ENCODE results near the gene IMP4. TPM values are rescaled to one million over a fixed set of nuclear protein-coding genes. Genes with fewer than 3 reads are reported as not detected.
A peak's percentile ranks its signal among the peaks of the same experiment; 100 is the strongest.

Gene IMP4
- polyA plus RNA-seq, 6 donors from 2014 or later = 62.0 to 112 (median 85.3) TPM

- H3K27ac Mint-ChIP-seq = no peak overlapping the region
- peaks cover 70 to 89% (median 73%) of the 10 kb centered on the region in 3 donors for H3K4me1 Mint-ChIP-seq
- H3K9me3 Mint-ChIP-seq = no peaks in the 10 kb centered on the region
- no peak for DNase-seq
- H3K36me3 Mint-ChIP-seq = peaks cover 19 to 28% of the 10 kb centered on the region in 2 donors
- no peak for ATAC-seq (ENCODE audit: low read depth in 2 of 2)
- H3K27me3 Mint-ChIP-seq = no peaks in the 10 kb centered on the region
- peak overlapping the region in 1 of 8 donors; percentile 68 for H3K4me3 Mint-ChIP-seq
Observed at GRCh38 chr2:130378206-130378897, 35.7 kb downstream of the IMP4 start.

DNA sequence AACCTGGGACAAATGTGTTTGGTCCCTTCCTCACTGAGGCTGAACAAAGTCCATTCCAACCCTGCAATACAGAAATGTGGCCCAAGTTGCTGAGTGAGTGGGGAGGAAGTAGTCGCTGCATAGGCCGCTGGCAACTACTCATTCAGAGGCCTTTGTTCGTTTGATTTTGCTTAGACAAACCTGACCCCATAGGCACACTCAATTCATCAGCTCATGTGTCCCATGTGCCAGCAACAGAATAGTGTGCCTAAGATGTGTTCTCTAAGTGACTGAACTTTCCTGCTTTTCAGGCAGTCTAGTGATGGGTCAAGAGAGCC is 36.2 kb downstream of the IMP4 start:
- Mint-ChIP-seq H3K36me3 (peaks cover 19 to 28% of the 10 kb centered on the region in 2 donors), H3K27me3 (no peaks in the 10 kb centered on the region), H3K27ac (peak overlapping the region in 2 of 6 donors; percentile 29 to 33), H3K9me3 (no peaks in the 10 kb centered on the region), H3K4me1 (peaks cover 65 to 84% (median 68%) of the 10 kb centered on the region in 3 donors), H3K4me3 (no peak overlapping the region)
- DNase-seq = no peak
- ATAC-seq (ENCODE audit: low read depth in 2 of 2) = no peak

- H3K4me1 Mint-ChIP-seq = peaks cover 55 to 74% (median 57%) of the 10 kb centered on the region in 3 donors
- H3K27ac Mint-ChIP-seq = peak overlapping the region in 1 of 6 donors; percentile 56
- peaks cover 15 to 20% of the 10 kb centered on the region in 2 donors for H3K36me3 Mint-ChIP-seq
- no peak for ATAC-seq (ENCODE audit: low read depth in 2 of 2)
- no peaks in the 10 kb centered on the region for H3K9me3 Mint-ChIP-seq
- H3K27me3 Mint-ChIP-seq = no peaks in the 10 kb centered on the region
- H3K4me3 Mint-ChIP-seq = peak overlapping the region in 2 of 8 donors; percentile 1 to 61
- DNase-seq = no peak
Observed at GRCh38 chr2:130380096-130380934, 37.6 kb downstream of the IMP4 start.

GRCh38 chr2:130381145-130381544 is 38.4 kb downstream of the IMP4 start:
- Mint-ChIP-seq H3K27ac (peak overlapping the region in 3 of 6 donors; percentile 47 to 78 (median 48)), H3K9me3 (no peaks in the 10 kb centered on the region), H3K4me3 (no peak overlapping the region), H3K27me3 (no peaks in the 10 kb centered on the region), H3K36me3 (peaks cover 8 to 13% of the 10 kb centered on the region in 2 donors), H3K4me1 (peaks cover 56 to 75% (median 57%) of the 10 kb centered on the region in 3 donors)
- DNase-seq (no peak), ATAC-seq (ENCODE audit: low read depth in 2 of 2) (no peak)

GRCh38 chr2:130381619-130382018 is 38.9 kb downstream of the IMP4 start:
- Mint-ChIP-seq H3K4me1 (peaks cover 54 to 75% (median 56%) of the 10 kb centered on the region in 3 donors), H3K4me3 (peak overlapping the region in 1 of 8 donors; percentile 1), H3K27me3 (no peaks in the 10 kb centered on the region), H3K9me3 (no peaks in the 10 kb centered on the region), H3K27ac (peak overlapping the region in 4 of 6 donors; percentile 31 to 72 (median 50)), H3K36me3 (peaks cover 8 to 10% of the 10 kb centered on the region in 2 donors)
- ATAC-seq (ENCODE audit: low read depth in 2 of 2) (no peak), DNase-seq (no peak)

- no peak for ATAC-seq (ENCODE audit: low read depth in 2 of 2)
- no peak for DNase-seq
- no peak overlapping the region for H3K4me3 Mint-ChIP-seq
- peaks cover 48 to 69% (median 55%) of the 10 kb centered on the region in 3 donors for H3K4me1 Mint-ChIP-seq
- no peaks in the 10 kb centered on the region for H3K9me3 Mint-ChIP-seq
- H3K27ac Mint-ChIP-seq = no peak overlapping the region
- H3K36me3 Mint-ChIP-seq = peaks cover 8 to 10% of the 10 kb centered on the region in 2 donors
- no peaks in the 10 kb centered on the region for H3K27me3 Mint-ChIP-seq
Observed at GRCh38 chr2:130382313-130382917, 39.7 kb downstream of the IMP4 start.

- DNase-seq (peak; percentile 9), ATAC-seq (ENCODE audit: low read depth in 2 of 2) (peak; percentile 58 to 64)
- H3K36me3 Mint-ChIP-seq = peaks cover 0 to 8% of the 10 kb centered on the region in 2 donors
- peaks cover 37 to 54% (median 42%) of the 10 kb centered on the region in 3 donors for H3K4me1 Mint-ChIP-seq
- H3K27me3 Mint-ChIP-seq = no peaks in the 10 kb centered on the region
- H3K9me3 Mint-ChIP-seq = no peaks in the 10 kb centered on the region
- peak overlapping the region in 3 of 8 donors; percentile 8 to 72 (median 67) for H3K4me3 Mint-ChIP-seq
- H3K27ac Mint-ChIP-seq = peak overlapping the region in 5 of 6 donors; percentile 16 to 97 (median 55)
Observed at GRCh38 chr2:130385709-130386108, 43.0 kb downstream of the IMP4 start.

- no peaks in the 10 kb centered on the region for H3K9me3 Mint-ChIP-seq
- H3K36me3 Mint-ChIP-seq = peaks cover 0 to 3% of the 10 kb centered on the region in 2 donors
- peak overlapping the region in 1 of 8 donors; percentile 35 for H3K4me3 Mint-ChIP-seq
- peak overlapping the region in 2 of 6 donors; percentile 16 to 76 for H3K27ac Mint-ChIP-seq
- ATAC-seq (ENCODE audit: low read depth in 2 of 2) (no peak), DNase-seq (no peak)
- H3K4me1 Mint-ChIP-seq = peaks cover 34 to 52% (median 38%) of the 10 kb centered on the region in 3 donors
- H3K27me3 Mint-ChIP-seq = peaks cover 0 to 5% (median 0%) of the 10 kb centered on the region in 3 donors
Observed at GRCh38 chr2:130387071-130387400, 44.3 kb downstream of the IMP4 start.

- Mint-ChIP-seq H3K9me3 (no peaks in the 10 kb centered on the region), H3K27ac (no peak overlapping the region), H3K36me3 (no peaks in the 10 kb centered on the region), H3K4me3 (peak overlapping the region in 1 of 8 donors; percentile 44), H3K27me3 (peaks cover 0 to 7% (median 0%) of the 10 kb centered on the region in 3 donors), H3K4me1 (peaks cover 34 to 49% (median 36%) of the 10 kb centered on the region in 3 donors)
- ATAC-seq (ENCODE audit: low read depth in 2 of 2) (no peak), DNase-seq (no peak)
Observed at GRCh38 chr2:130387804-130388203, 45.1 kb downstream of the IMP4 start.

DNA sequence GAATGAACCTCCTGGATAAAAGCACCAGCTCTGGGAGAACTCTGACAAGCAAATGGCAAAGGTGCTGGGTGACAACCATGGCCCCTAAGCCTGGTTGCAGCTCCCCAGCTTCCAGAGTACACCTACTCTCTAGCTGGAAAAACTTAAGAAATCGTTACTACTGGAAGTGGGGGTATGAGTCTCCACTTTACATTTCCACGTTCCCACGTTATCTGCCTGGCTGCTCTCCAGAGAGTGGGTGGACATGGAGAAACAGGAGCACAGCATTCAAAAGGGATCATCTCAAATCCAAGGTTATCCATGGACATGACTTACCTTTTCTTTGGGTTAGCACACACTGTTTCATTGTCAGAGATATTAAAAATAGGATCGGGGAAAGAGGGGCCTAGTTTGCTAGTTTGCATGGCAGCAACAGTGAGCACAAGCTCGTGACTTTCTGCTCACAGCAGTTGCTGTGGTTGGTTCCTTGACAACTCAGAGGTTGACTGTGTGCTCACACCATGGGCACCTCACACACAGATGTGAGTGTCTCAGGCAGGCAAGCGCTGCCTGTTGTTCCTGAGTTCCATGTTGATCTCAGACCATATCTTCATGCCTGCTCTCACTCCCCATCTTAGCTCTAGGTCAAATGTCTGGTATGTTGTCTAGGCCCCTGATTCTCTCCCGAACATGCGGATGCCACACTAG is 45.7 kb downstream of the IMP4 start:
- H3K36me3 Mint-ChIP-seq = no peaks in the 10 kb centered on the region
- peaks cover 0 to 7% (median 0%) of the 10 kb centered on the region in 3 donors for H3K27me3 Mint-ChIP-seq
- peak overlapping the region in 1 of 6 donors; percentile 46 for H3K27ac Mint-ChIP-seq
- peak overlapping the region in 2 of 8 donors; percentile 44 to 48 for H3K4me3 Mint-ChIP-seq
- no peak for DNase-seq
- H3K4me1 Mint-ChIP-seq = peaks cover 34 to 45% (median 36%) of the 10 kb centered on the region in 3 donors
- H3K9me3 Mint-ChIP-seq = no peaks in the 10 kb centered on the region
- ATAC-seq (ENCODE audit: low read depth in 2 of 2) = no peak

DNA sequence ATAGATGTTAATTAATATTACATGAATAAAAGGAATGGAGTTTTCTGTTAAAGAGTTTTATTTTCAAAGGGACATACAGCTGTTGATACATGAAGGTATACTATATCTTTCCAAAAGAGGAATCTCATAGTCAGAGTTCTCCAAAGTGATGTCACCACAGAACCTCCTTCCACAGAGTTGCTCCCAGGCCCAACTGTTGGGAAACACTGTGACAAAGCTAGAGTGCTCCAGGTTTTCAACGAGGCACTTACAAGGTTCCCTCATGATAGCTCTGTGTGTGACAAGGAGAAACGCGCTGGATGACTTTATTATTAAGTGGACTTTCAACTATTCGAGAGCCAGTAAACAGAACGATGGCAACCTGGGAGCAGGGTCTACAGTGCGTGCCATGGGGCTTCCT is 46.7 kb downstream of the IMP4 start:
- peaks cover 34 to 45% (median 36%) of the 10 kb centered on the region in 3 donors for H3K4me1 Mint-ChIP-seq
- peak overlapping the region in 1 of 6 donors; percentile 25 for H3K27ac Mint-ChIP-seq
- DNase-seq = no peak

GRCh38 chr2:130389783-130390182 is 47.1 kb downstream of the IMP4 start:
- H3K9me3 Mint-ChIP-seq = no peaks in the 10 kb centered on the region
- H3K27ac Mint-ChIP-seq = no peak overlapping the region
- peak overlapping the region in 4 of 8 donors; percentile 20 to 63 (median 42) for H3K4me3 Mint-ChIP-seq
- DNase-seq (no peak), ATAC-seq (ENCODE audit: low read depth in 2 of 2) (no peak)
- peaks cover 34 to 45% (median 36%) of the 10 kb centered on the region in 3 donors for H3K4me1 Mint-ChIP-seq
- no peaks in the 10 kb centered on the region for H3K36me3 Mint-ChIP-seq
- H3K27me3 Mint-ChIP-seq = peaks cover 0 to 11% (median 0%) of the 10 kb centered on the region in 3 donors

More for the DNA sequence above, 46.7 kb downstream of the IMP4 start:
- Mint-ChIP-seq H3K4me3 (peak overlapping the region in 1 of 8 donors; percentile 36), H3K36me3 (no peaks in the 10 kb centered on the region), H3K27me3 (peaks cover 0 to 11% (median 0%) of the 10 kb centered on the region in 3 donors), H3K9me3 (no peaks in the 10 kb centered on the region)
- ATAC-seq (ENCODE audit: low read depth in 2 of 2) = no peak

All from naive B cell (primary cell).